MM.1S (cell line): ENCODE data around the gene CTNNA3.

Source experiments
- CTCF ChIP-seq: fragments of 300-600 bp; sonication (generic); IDR thresholded peaks from 2 replicates; pipeline ENCODE4 v1.5.1; 2016; ENCODE audit warnings: antibody characterized with exemption, low read length, mixed read lengths
- EZH2 ChIP-seq: fragments of 300-600 bp; sonication (generic); optimal IDR thresholded peaks from 2 replicates; pipeline ENCODE3; 2017; ENCODE audit warnings: low read depth, mild to moderate bottlenecking, antibody characterized with exemption, low read length, mixed read lengths

GRCh38 chr10:67046507-67046906, 649.5 kb downstream of the CTNNA3 start:
- TF ChIP-seq CTCF, result no peak
- no peak for TF ChIP-seq EZH2
